ENCODE data around the gene NPEPPS. TPM values are rescaled to one million over a fixed set of nuclear protein-coding genes. Genes with fewer than 3 reads are reported as not detected.

Gene NPEPPS
- polyA plus RNA-seq, 1 experiment = 206 TPM

DNA sequence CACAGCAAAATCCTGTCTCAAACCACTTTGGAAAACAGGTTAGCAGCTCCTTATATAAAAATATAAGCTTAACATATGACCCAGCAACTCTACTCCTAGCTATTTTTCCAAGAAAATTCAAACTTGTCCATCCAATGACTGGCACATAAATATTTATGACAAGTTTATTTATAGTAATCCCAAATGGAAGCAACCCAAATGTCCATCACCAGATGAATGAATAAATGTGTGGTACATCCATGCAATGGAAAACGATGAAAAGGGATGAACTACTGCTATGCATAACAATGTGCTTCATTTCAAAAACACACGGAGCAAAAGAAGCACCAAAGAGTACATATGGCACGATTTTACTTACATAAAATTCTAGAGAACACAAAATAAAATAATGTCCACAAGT lies 109.2 kb downstream of the NPEPPS start:
- TF ChIP-seq, protein P1, sequence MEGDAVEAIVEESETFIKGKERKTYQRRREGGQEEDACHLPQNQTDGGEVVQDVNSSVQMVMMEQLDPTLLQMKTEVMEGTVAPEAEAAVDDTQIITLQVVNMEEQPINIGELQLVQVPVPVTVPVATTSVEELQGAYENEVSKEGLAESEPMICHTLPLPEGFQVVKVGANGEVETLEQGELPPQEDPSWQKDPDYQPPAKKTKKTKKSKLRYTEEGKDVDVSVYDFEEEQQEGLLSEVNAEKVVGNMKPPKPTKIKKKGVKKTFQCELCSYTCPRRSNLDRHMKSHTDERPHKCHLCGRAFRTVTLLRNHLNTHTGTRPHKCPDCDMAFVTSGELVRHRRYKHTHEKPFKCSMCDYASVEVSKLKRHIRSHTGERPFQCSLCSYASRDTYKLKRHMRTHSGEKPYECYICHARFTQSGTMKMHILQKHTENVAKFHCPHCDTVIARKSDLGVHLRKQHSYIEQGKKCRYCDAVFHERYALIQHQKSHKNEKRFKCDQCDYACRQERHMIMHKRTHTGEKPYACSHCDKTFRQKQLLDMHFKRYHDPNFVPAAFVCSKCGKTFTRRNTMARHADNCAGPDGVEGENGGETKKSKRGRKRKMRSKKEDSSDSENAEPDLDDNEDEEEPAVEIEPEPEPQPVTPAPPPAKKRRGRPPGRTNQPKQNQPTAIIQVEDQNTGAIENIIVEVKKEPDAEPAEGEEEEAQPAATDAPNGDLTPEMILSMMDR (IDR thresholded peaks at IDR 0.05; ENCODE audit: low read depth, low read length) = no peak
- CTCF ChIA-PET = no interaction called here
- Histone ChIP-seq H3K4me3 (ENCODE audit: low read depth, low read length) (no peak overlapping the region), H3K27me3 (ENCODE audit: control insufficient read depth, insufficient read depth, low read length) (no peaks in the 10 kb centered on the region), H3K9me3 (ENCODE audit: control insufficient read depth, insufficient read depth, low read length) (no peaks in the 10 kb centered on the region), H3K27ac (ENCODE audit: low read depth, low read length) (no peak overlapping the region)
- DNase-seq (ENCODE audit: low read depth, low spot score) = no peak
- POLR2A ChIA-PET = no interaction called here

DNA sequence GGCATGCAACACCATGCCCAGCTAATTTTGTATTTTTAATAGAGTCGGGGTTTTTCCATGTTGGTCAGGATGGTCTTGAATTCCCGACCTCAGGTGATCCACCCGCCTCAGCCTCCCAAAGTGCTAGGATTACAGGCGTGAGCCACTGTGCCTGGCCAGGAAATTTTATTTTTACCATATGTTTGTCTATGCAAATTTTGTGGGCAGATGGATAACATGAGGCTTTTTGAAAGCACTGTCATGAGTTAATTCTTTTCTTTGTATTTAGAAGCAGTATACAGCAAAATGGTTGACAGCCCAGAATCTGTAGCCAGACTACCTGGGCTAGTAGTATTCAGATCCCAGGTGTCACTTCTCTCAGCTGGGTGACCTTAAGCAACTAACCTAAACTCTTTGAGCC lies 110.3 kb downstream of the NPEPPS start:
- Histone ChIP-seq H3K4me3 (ENCODE audit: low read depth, low read length) (no peak overlapping the region), H3K27me3 (ENCODE audit: control insufficient read depth, insufficient read depth, low read length) (no peaks in the 10 kb centered on the region), H3K9me3 (ENCODE audit: control insufficient read depth, insufficient read depth, low read length) (no peaks in the 10 kb centered on the region), H3K27ac (ENCODE audit: low read depth, low read length) (no peak overlapping the region)
- ChIA-PET POLR2A (no interaction called here), CTCF (no interaction called here)
- DNase-seq (ENCODE audit: low read depth, low spot score) = no peak
- TF ChIP-seq, protein P1 (IDR thresholded peaks at IDR 0.05; ENCODE audit: low read depth, low read length) = no peak

- no peak overlapping the region for H3K4me3 ChIP-seq (ENCODE audit: low read depth, low read length)
- DNase-seq (ENCODE audit: low read depth, low spot score) = no peak
- no peaks in the 10 kb centered on the region for H3K27me3 ChIP-seq (ENCODE audit: control insufficient read depth, insufficient read depth, low read length)
- H3K27ac ChIP-seq (ENCODE audit: low read depth, low read length) = no peak overlapping the region
- ChIA-PET CTCF (no interaction called here), POLR2A (no interaction called here)
- TF ChIP-seq, protein P1 (IDR thresholded peaks at IDR 0.05; ENCODE audit: low read depth, low read length) = no peak
- H3K9me3 ChIP-seq (ENCODE audit: control insufficient read depth, insufficient read depth, low read length) = no peaks in the 10 kb centered on the region
Observed at GRCh38 chr17:47643116-47643515, 112.2 kb downstream of the NPEPPS start.

GRCh38 chr17:47644324-47644723 lies 113.4 kb downstream of the NPEPPS start:
- Histone ChIP-seq H3K27me3 (ENCODE audit: control insufficient read depth, insufficient read depth, low read length) (no peaks in the 10 kb centered on the region), H3K9me3 (ENCODE audit: control insufficient read depth, insufficient read depth, low read length) (no peaks in the 10 kb centered on the region), H3K27ac (ENCODE audit: low read depth, low read length) (no peak overlapping the region), H3K4me3 (ENCODE audit: low read depth, low read length) (no peak overlapping the region)
- ChIA-PET POLR2A (no interaction called here), CTCF (interaction anchor here (0.6 kb wide), 1 partner anchor 28 kb away, joined by 3 read pairs; no protein-coding TSS in a partner anchor)
- TF ChIP-seq, protein P1 (IDR thresholded peaks at IDR 0.05; ENCODE audit: low read depth, low read length) = no peak
- no peak for DNase-seq (ENCODE audit: low read depth, low spot score)

DNA sequence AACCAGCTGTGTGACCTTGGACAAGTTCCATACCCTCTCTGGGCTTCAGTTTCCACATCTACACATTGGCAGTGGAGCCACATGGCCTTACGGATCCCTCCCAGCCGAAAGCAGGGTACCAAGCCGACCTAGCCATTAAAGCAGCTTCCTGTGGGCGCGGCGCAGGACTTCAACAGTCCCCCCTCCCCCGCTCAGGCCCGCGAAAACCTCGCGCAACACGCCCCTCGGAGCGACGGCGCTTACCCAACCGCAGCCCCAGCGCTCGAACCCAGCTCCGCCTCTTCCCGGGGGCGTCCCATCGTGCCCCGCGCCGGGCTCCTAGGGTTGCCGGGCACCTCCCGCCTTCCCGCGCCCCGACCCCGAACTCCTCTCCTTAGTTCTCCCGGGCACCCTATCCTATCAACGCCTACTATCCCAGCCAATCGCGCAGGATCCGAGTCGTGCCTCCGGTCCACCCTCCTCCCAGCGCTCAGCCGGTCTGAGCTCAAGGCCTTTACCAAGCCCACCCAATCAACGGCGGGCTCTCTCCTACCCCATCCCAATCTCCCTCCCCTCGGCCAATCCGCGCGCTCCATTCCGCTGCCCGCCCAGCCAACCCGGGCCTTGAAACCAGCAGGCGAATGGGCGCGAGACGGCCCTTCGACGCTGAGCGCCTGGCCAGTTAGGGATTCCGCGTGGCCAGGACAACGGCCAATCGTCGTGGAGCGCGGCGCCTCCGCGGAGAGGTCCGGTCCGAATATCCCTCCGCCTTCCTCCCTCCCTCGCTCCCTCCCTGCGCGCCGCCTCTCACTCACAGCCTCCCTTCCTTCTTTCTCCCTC lies 118.5 kb downstream of the NPEPPS start, which contains the start of gene KPNB1:
TSS of gene KPNB1 (plus strand) at position 767 of the 819 bp plus-strand sequence. CDS start 326 bp downstream, outside the sequence.
- TF ChIP-seq, protein P1 (IDR thresholded peaks at IDR 0.05; ENCODE audit: low read depth, low read length) = no peak
- POLR2A ChIA-PET = interaction anchor here (0.6 to 1.5 kb wide), 10 partner anchors 16 to 44 kb away, joined by 3 to 11 read pairs (median 4); no protein-coding TSS in a partner anchor
- H3K27ac ChIP-seq (ENCODE audit: low read depth, low read length) = peak within 1 kb of the TSS; percentile 92
- DNase-seq (ENCODE audit: low read depth, low spot score) = peak; percentile 100
- peak within 1 kb of the TSS; percentile 90 for H3K4me3 ChIP-seq (ENCODE audit: low read depth, low read length)
- H3K9me3 ChIP-seq (ENCODE audit: control insufficient read depth, insufficient read depth, low read length) = no peaks in the 10 kb centered on the region
- CTCF ChIA-PET = interaction anchor here (0.6 to 1.7 kb wide), 4 partner anchors 15 to 33 kb away, joined by 3 to 9 read pairs (median 4); no protein-coding TSS in a partner anchor
- H3K27me3 ChIP-seq (ENCODE audit: control insufficient read depth, insufficient read depth, low read length) = no peaks in the 10 kb centered on the region

All from AG04450 (cell line).